Neuron (in vitro differentiated cells): ENCODE measurements around the gene CCDC198.

Experiments
- H2AFZ ChIP-seq: one replicate; pipeline ENCODE4 v1.6.1; 2013; ENCODE audit warnings: low read depth, mild to moderate bottlenecking, inconsistent platforms, low read length, moderate library complexity
- H3K27me3 ChIP-seq: one replicate; pipeline ENCODE4 v1.6.1; 2013; ENCODE audit warnings: low read length; ENCODE audit not compliant: insufficient read depth
- H3K36me3 ChIP-seq: one replicate; pipeline ENCODE4 v1.6.1; 2013; ENCODE audit warnings: low read length; ENCODE audit not compliant: insufficient read depth
- H3K4me1 ChIP-seq: one replicate; pipeline ENCODE4 v1.6.1; 2013; ENCODE audit warnings: low read length; ENCODE audit not compliant: insufficient read depth
- H3K4me3 ChIP-seq: 2 replicates; pipeline ENCODE4 v1.5.1; 2013; ENCODE audit warnings: mild to moderate bottlenecking, low read length, moderate library complexity
- H3K9me3 ChIP-seq: one replicate; pipeline ENCODE4 v1.6.1; 2013; ENCODE audit warnings: low read length

Gene CCDC198

GRCh38 chr14:57491640-57492039, 2.0 kb downstream of the CCDC198 start:
- H3K36me3 ChIP-seq: no peaks in the 10 kb centered on the region
- no peaks in the 10 kb centered on the region for H3K9me3 ChIP-seq
- H3K27me3 ChIP-seq: no peaks in the 10 kb centered on the region
- H2AFZ ChIP-seq: no peak overlapping the region
- no peak overlapping the region for H3K4me3 ChIP-seq
- H3K4me1 ChIP-seq: peaks cover 5% of the 10 kb centered on the region

- no peak overlapping the region for H3K4me3 ChIP-seq
- no peaks in the 10 kb centered on the region for H3K4me1 ChIP-seq
- H3K36me3 ChIP-seq: no peaks in the 10 kb centered on the region
- H3K27me3 ChIP-seq: no peaks in the 10 kb centered on the region
- H3K9me3 ChIP-seq: no peaks in the 10 kb centered on the region
- no peak overlapping the region for H2AFZ ChIP-seq
Observed at GRCh38 chr14:57487771-57488170, 5.9 kb downstream of the CCDC198 start.

GRCh38 chr14:57486767-57487379, 6.8 kb downstream of the CCDC198 start:
- Histone ChIP-seq H3K4me3 (no peak overlapping the region), H3K36me3 (no peaks in the 10 kb centered on the region), H3K27me3 (no peaks in the 10 kb centered on the region), H3K4me1 (no peaks in the 10 kb centered on the region), H3K9me3 (no peaks in the 10 kb centered on the region), H2AFZ (no peak overlapping the region)

GRCh38 chr14:57485635-57486034, 8.0 kb downstream of the CCDC198 start:
- H3K36me3 ChIP-seq: no peaks in the 10 kb centered on the region
- H3K9me3 ChIP-seq: no peaks in the 10 kb centered on the region
- no peak overlapping the region for H3K4me3 ChIP-seq
- no peaks in the 10 kb centered on the region for H3K4me1 ChIP-seq
- H2AFZ ChIP-seq: no peak overlapping the region
- H3K27me3 ChIP-seq: no peaks in the 10 kb centered on the region

- Histone ChIP-seq H3K9me3 (no peaks in the 10 kb centered on the region), H3K36me3 (no peaks in the 10 kb centered on the region)
Observed at GRCh38 chr14:57482120-57482519, 11.5 kb downstream of the CCDC198 start.

GRCh38 chr14:57480051-57480450, 13.6 kb downstream of the CCDC198 start:
- Histone ChIP-seq H3K27me3 (no peaks in the 10 kb centered on the region), H2AFZ (no peak overlapping the region)

More at GRCh38 chr14:57482120-57482519, 11.5 kb downstream of the CCDC198 start:
- Histone ChIP-seq H3K27me3 (no peaks in the 10 kb centered on the region), H2AFZ (no peak overlapping the region), H3K4me1 (no peaks in the 10 kb centered on the region), H3K4me3 (no peak overlapping the region)

GRCh38 chr14:57479197-57479596, 14.5 kb downstream of the CCDC198 start:
- Histone ChIP-seq H3K4me3 (no peak overlapping the region), H3K4me1 (no peaks in the 10 kb centered on the region), H3K36me3 (no peaks in the 10 kb centered on the region), H3K9me3 (no peaks in the 10 kb centered on the region), H3K27me3 (no peaks in the 10 kb centered on the region), H2AFZ (no peak overlapping the region)

More at GRCh38 chr14:57480051-57480450, 13.6 kb downstream of the CCDC198 start:
- H3K36me3 ChIP-seq: no peaks in the 10 kb centered on the region
- H3K9me3 ChIP-seq: no peaks in the 10 kb centered on the region
- H3K4me1 ChIP-seq: no peaks in the 10 kb centered on the region
- no peak overlapping the region for H3K4me3 ChIP-seq

GRCh38 chr14:57478050-57478449, 15.6 kb downstream of the CCDC198 start:
- Histone ChIP-seq H3K27me3 (no peaks in the 10 kb centered on the region), H2AFZ (no peak overlapping the region), H3K4me1 (no peaks in the 10 kb centered on the region), H3K9me3 (no peaks in the 10 kb centered on the region), H3K4me3 (no peak overlapping the region), H3K36me3 (no peaks in the 10 kb centered on the region)

GRCh38 chr14:57470909-57471308, 22.7 kb downstream of the CCDC198 start:
- Histone ChIP-seq H3K4me3 (no peak overlapping the region), H3K36me3 (no peaks in the 10 kb centered on the region), H3K9me3 (no peaks in the 10 kb centered on the region), H2AFZ (no peak overlapping the region), H3K27me3 (no peaks in the 10 kb centered on the region), H3K4me1 (no peaks in the 10 kb centered on the region)

GRCh38 chr14:57464008-57464730, 29.5 kb downstream of the CCDC198 start:
- no peak overlapping the region for H2AFZ ChIP-seq
- no peaks in the 10 kb centered on the region for H3K27me3 ChIP-seq
- H3K4me1 ChIP-seq: no peaks in the 10 kb centered on the region
- no peaks in the 10 kb centered on the region for H3K9me3 ChIP-seq
- H3K36me3 ChIP-seq: no peaks in the 10 kb centered on the region
- no peak overlapping the region for H3K4me3 ChIP-seq

GRCh38 chr14:57462551-57462950, 31.1 kb downstream of the CCDC198 start:
- Histone ChIP-seq H3K9me3 (no peaks in the 10 kb centered on the region), H3K4me1 (no peaks in the 10 kb centered on the region), H3K27me3 (no peaks in the 10 kb centered on the region), H3K4me3 (no peak overlapping the region), H2AFZ (no peak overlapping the region), H3K36me3 (no peaks in the 10 kb centered on the region)

GRCh38 chr14:57461777-57462320, 31.8 kb downstream of the CCDC198 start:
- Histone ChIP-seq H3K27me3 (no peaks in the 10 kb centered on the region), H3K4me1 (no peaks in the 10 kb centered on the region), H2AFZ (no peak overlapping the region), H3K36me3 (no peaks in the 10 kb centered on the region), H3K9me3 (no peaks in the 10 kb centered on the region), H3K4me3 (no peak overlapping the region)

GRCh38 chr14:57435923-57436322, 57.7 kb downstream of the CCDC198 start:
- no peaks in the 10 kb centered on the region for H3K27me3 ChIP-seq
- no peaks in the 10 kb centered on the region for H3K36me3 ChIP-seq
- no peaks in the 10 kb centered on the region for H3K9me3 ChIP-seq
- H3K4me1 ChIP-seq: no peaks in the 10 kb centered on the region
- no peak overlapping the region for H2AFZ ChIP-seq
- H3K4me3 ChIP-seq: no peak overlapping the region
